ENCODE results near the gene DMRTB1. TPM values are rescaled to one million over a fixed set of nuclear protein-coding genes. Genes with fewer than 3 reads are reported as not detected.

Gene DMRTB1
- polyA plus RNA-seq, 2 donors = not detected

DNA sequence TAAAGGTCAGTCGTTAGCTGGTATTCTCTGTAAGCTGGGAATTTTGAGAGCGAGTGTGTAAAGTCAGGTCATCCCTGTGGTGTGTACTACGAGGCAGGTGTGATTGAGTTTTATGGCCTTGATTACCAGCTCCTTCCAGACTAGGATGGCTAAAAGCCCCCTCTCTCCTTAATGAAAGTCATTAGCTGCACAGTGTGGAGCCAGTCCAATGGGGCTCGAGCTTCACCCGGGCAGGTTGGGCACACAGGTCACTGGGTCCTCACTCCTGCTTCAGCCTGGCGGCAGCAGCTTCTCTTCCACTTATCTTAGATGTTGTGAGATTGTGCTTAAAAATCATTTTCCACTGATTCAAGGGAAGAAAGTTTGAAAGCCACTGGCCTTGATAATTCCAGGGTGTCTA lies 3.0 kb downstream of the DMRTB1 start:
- H3K27ac ChIP-seq (ENCODE audit: low read depth in 2 of 2, low read length in 1 of 2) = no peak overlapping the region
- peaks cover 0 to 2% of the 10 kb centered on the region in 2 donors for H3K9me3 ChIP-seq (ENCODE audit: control insufficient read depth in 2 of 2, insufficient read depth in 1 of 2, low read depth in 1 of 2, low read length in 1 of 2)

DNA sequence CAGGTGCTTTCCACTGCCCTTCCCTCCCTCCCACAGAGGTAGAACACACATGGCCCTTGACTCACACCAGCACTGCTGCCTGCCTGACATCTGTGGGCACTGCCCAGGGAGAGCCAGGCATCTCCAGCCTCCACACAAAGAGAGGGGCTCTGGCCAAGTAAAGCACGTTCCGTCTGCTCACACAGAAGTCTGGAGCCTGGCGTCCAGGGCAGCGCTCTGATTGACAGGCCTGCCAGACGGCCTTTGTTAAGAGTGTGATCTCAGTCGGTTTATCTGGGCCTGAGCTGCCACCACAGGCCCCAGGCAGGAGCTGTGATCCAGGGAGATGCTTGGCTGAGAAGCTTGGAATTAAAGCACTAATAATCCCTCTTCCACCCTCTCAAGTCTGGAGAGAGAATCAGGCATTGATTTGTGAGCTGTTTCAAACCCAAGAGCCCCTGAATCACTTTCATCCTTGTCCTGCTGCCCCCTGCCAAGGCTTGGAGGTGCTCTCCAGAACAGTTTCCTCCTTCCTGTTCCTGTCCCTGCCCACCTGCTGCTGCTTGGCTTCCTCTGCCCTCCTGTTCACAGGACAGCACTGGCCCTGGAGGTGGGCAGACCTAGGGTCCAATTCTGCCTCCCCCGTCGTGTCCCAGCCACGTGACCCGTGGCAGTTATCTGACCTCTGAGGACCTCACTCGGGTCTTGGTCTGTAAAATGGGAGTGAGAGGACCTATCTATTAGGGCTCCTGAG lies 3.7 kb downstream of the DMRTB1 start:
- Histone ChIP-seq H3K27me3 (ENCODE audit: control insufficient read depth in 1 of 2, insufficient read depth in 2 of 2, low read length in 2 of 2) (no peaks in the 10 kb centered on the region), H3K9me3 (ENCODE audit: control insufficient read depth in 2 of 2, insufficient read depth in 1 of 2, low read depth in 1 of 2, low read length in 1 of 2) (peaks cover 0 to 2% of the 10 kb centered on the region in 2 donors), H3K4me3 (ENCODE audit: low read depth in 1 of 2, low read length in 2 of 2) (no peak overlapping the region), H3K27ac (ENCODE audit: low read depth in 2 of 2, low read length in 1 of 2) (no peak overlapping the region), H3K4me1 (ENCODE audit: control insufficient read depth in 2 of 2, insufficient read depth in 2 of 2, low read length in 1 of 2) (no peaks in the 10 kb centered on the region), H3K36me3 (ENCODE audit: control insufficient read depth in 2 of 2, insufficient read depth in 2 of 2, low read length in 1 of 2) (no peaks in the 10 kb centered on the region)
- 66 to 69% methylated on average over 11 of the region's 11 CpGs for WGBS, 2 donors

More for the DNA sequence above, 3.0 kb downstream of the DMRTB1 start:
- Histone ChIP-seq H3K27me3 (ENCODE audit: control insufficient read depth in 1 of 2, insufficient read depth in 2 of 2, low read length in 2 of 2) (no peaks in the 10 kb centered on the region), H3K4me3 (ENCODE audit: low read depth in 1 of 2, low read length in 2 of 2) (no peak overlapping the region), H3K36me3 (ENCODE audit: control insufficient read depth in 2 of 2, insufficient read depth in 2 of 2, low read length in 1 of 2) (no peaks in the 10 kb centered on the region), H3K4me1 (ENCODE audit: control insufficient read depth in 2 of 2, insufficient read depth in 2 of 2, low read length in 1 of 2) (no peaks in the 10 kb centered on the region)
- WGBS, 2 donors = 87 to 89% methylated on average over 6 of the region's 6 CpGs

DNA sequence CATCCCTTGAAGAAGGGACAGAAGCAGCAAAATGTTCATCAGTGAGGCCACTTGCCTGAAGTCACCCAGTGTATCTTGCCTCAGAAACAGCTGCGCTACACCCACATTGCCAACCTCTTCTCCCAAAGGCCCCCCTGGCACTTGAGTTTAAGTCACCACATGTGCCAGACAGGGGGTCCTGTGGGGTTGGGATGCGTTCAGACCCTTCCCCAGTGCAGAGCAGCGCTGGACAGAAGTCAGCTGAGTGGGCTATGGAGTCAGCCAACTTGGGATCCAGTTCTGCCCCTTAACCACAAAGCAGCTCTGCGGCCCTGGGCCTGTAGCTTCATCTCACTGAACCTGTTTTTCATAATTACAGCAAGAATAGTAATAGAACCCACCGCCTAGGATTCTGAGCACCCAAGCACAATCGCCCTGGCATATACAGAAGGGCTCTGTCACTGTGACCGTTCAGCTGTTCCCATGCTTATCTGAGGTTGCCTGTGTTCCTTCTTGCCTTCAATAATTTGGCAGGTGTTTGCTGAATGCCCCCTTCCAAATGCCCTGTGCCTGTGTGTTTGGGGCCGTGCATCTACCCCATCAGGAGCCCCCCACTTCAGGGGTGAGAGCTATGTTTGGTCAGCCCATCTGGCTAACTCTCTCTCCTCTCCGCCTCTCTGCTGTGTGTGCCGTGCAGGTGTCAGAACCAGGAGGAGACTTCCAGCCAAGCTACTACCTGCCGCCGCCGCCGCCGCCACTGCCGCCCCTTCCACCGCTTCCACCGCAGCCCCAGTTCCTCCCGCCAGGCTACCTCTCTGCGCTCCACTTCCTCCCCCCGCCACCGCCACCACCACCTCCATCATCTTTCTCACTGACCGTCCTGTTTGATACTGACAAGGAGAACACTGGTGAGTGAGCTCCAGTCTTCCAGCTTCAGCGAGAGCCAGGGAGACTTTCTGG lies 5.0 kb downstream of the DMRTB1 start:
- no peaks in the 10 kb centered on the region for H3K4me1 ChIP-seq (ENCODE audit: control insufficient read depth in 2 of 2, insufficient read depth in 2 of 2, low read length in 1 of 2)
- H3K36me3 ChIP-seq (ENCODE audit: control insufficient read depth in 2 of 2, insufficient read depth in 2 of 2, low read length in 1 of 2) = no peaks in the 10 kb centered on the region
- H3K27me3 ChIP-seq (ENCODE audit: control insufficient read depth in 1 of 2, insufficient read depth in 2 of 2, low read length in 2 of 2) = no peaks in the 10 kb centered on the region
- H3K27ac ChIP-seq (ENCODE audit: low read depth in 2 of 2, low read length in 1 of 2) = no peak overlapping the region
- H3K4me3 ChIP-seq (ENCODE audit: low read depth in 1 of 2, low read length in 2 of 2) = no peak overlapping the region
- H3K9me3 ChIP-seq (ENCODE audit: control insufficient read depth in 2 of 2, insufficient read depth in 1 of 2, low read depth in 1 of 2, low read length in 1 of 2) = peaks cover 0 to 2% of the 10 kb centered on the region in 2 donors
- 88% methylated on average over 24 of the region's 24 CpGs for WGBS, 2 donors

DNA sequence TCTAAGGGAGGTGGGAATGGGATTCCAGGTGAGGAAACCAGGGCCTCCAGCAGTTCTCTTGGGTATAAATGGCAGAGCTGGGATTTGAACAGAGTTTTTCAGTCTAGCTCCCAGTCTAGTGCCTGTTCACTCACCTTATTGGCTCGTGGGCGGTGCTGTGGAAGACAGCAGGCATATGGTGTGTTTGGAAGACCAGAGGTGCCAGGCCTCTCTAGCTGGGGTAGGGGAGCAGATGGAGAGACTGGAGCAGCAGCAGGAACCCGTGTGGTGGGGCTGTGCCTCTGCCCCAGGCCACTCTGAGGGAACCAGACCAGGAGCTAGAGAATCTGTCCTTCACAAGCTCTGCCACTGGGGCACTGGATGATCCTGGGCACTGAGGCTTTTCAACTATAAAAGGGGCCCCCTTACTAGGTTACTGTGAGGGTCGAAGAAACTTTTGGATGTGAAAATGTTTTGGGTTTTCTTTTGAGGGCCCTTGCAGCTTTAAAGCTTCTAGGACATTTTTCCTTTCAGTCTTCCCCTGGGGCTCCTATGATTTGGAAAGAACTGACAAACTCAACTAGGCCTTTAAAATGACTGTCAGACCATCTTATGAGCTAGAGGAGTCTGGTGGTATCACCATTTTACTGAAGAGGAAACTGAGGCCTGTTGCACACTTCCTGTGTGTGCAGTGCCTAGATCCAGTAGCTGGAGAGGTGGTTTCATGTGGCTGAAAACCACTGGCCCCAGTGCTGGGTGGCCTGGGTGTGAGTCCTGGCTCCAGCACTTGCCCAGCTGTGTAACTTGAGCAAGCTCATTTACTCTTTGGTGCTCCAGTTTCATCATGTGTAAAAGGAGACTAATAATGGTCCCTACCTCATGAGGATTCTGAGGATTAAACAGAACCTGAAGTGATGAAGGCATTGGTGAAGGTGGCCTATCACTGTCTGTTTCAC lies 6.1 kb downstream of the DMRTB1 start:
- H3K4me3 ChIP-seq (ENCODE audit: low read depth in 1 of 2, low read length in 2 of 2) = no peak overlapping the region
- no peak overlapping the region for H3K27ac ChIP-seq (ENCODE audit: low read depth in 2 of 2, low read length in 1 of 2)
- H3K27me3 ChIP-seq (ENCODE audit: control insufficient read depth in 1 of 2, insufficient read depth in 2 of 2, low read length in 2 of 2) = no peaks in the 10 kb centered on the region
- no peaks in the 10 kb centered on the region for H3K9me3 ChIP-seq (ENCODE audit: control insufficient read depth in 2 of 2, insufficient read depth in 1 of 2, low read depth in 1 of 2, low read length in 1 of 2)
- 59 to 72% methylated on average over 4 of the region's 4 CpGs for WGBS, 2 donors
- peaks cover 0 to 1% of the 10 kb centered on the region in 2 donors for H3K4me1 ChIP-seq (ENCODE audit: control insufficient read depth in 2 of 2, insufficient read depth in 2 of 2, low read length in 1 of 2)
- no peaks in the 10 kb centered on the region for H3K36me3 ChIP-seq (ENCODE audit: control insufficient read depth in 2 of 2, insufficient read depth in 2 of 2, low read length in 1 of 2)

DNA sequence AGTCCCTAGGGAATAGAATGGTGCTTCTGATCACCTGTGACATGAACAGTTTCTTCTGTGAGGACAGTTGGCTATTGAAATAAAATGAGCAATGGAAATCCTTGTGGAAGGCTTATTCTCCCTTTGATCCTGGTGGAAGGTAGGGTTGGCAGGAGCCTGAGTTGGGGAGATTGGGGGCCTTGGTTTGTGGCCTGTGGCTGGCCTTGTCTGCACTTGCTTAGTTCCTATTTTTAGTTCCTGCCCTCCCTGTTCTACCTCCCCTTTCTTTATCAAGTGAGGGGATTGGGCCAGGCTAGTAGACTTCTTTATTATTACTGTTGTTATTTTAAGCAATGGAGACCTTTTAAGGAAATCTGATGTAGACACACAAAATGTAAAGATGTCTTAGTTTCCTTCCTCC lies 8.2 kb downstream of the DMRTB1 start:
- Histone ChIP-seq H3K9me3 (ENCODE audit: control insufficient read depth in 2 of 2, insufficient read depth in 1 of 2, low read depth in 1 of 2, low read length in 1 of 2) (no peaks in the 10 kb centered on the region), H3K4me3 (ENCODE audit: low read depth in 1 of 2, low read length in 2 of 2) (no peak overlapping the region), H3K27ac (ENCODE audit: low read depth in 2 of 2, low read length in 1 of 2) (no peak overlapping the region), H3K27me3 (ENCODE audit: control insufficient read depth in 1 of 2, insufficient read depth in 2 of 2, low read length in 2 of 2) (no peaks in the 10 kb centered on the region), H3K36me3 (ENCODE audit: control insufficient read depth in 2 of 2, insufficient read depth in 2 of 2, low read length in 1 of 2) (no peaks in the 10 kb centered on the region), H3K4me1 (ENCODE audit: control insufficient read depth in 2 of 2, insufficient read depth in 2 of 2, low read length in 1 of 2) (peaks cover 2 to 3% of the 10 kb centered on the region in 2 donors)

DNA sequence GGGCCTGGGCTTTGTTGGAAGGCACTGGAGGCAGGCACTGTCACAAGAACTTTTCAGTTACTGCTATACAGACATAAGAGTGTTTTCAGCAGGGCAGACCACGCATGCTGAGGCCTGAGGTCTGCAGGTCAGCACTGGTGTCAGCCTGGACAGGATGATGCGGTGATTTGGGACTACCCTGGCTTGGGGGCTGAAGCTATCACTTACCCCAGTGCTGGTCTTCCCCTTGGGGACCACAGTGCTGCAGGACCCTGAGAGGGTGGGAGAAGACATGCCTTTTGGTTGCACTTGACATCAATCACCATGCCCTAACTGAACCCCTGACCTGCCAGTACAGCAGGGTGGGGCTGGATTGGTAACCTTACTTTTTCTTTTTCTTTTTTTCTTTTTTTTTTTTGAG lies 9.2 kb downstream of the DMRTB1 start:
- 91 to 96% methylated on average over 2 of the region's 2 CpGs for whole genome bisulfite sequencing, 2 donors
- H3K36me3 ChIP-seq (ENCODE audit: control insufficient read depth in 2 of 2, insufficient read depth in 2 of 2, low read length in 1 of 2) = no peaks in the 10 kb centered on the region
- no peaks in the 10 kb centered on the region for H3K27me3 ChIP-seq (ENCODE audit: control insufficient read depth in 1 of 2, insufficient read depth in 2 of 2, low read length in 2 of 2)
- no peaks in the 10 kb centered on the region for H3K9me3 ChIP-seq (ENCODE audit: control insufficient read depth in 2 of 2, insufficient read depth in 1 of 2, low read depth in 1 of 2, low read length in 1 of 2)
- no peak overlapping the region for H3K27ac ChIP-seq (ENCODE audit: low read depth in 2 of 2, low read length in 1 of 2)
- H3K4me3 ChIP-seq (ENCODE audit: low read depth in 1 of 2, low read length in 2 of 2) = no peak overlapping the region
- H3K4me1 ChIP-seq (ENCODE audit: control insufficient read depth in 2 of 2, insufficient read depth in 2 of 2, low read length in 1 of 2) = peaks cover 2 to 3% of the 10 kb centered on the region in 2 donors

DNA sequence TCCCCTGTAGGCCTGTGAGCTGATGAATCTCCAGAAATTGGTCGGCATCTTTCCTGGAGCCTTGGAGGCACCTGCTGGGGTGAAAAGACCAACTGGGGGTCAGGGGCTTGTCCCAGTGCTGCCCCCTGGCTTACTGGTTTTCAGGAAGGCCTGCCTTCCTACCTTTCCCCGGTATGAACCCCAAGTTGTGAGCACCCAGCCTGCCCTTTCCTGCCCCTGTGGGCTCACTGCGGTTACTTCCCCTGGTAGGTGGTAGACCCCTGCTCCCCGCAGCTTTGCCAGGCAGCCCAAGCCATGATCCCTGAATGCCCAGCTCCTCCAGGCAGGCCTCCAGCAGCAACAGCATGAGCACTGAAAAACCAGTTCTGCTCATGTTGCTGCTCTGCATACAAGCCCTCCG lies 10.2 kb downstream of the DMRTB1 start:
- H3K4me1 ChIP-seq (ENCODE audit: control insufficient read depth in 2 of 2, insufficient read depth in 2 of 2, low read length in 1 of 2) = peaks cover 2 to 3% of the 10 kb centered on the region in 2 donors
- no peaks in the 10 kb centered on the region for H3K27me3 ChIP-seq (ENCODE audit: control insufficient read depth in 1 of 2, insufficient read depth in 2 of 2, low read length in 2 of 2)
- WGBS, 2 donors = 92 to 93% methylated on average over 5 of the region's 5 CpGs
- H3K9me3 ChIP-seq (ENCODE audit: control insufficient read depth in 2 of 2, insufficient read depth in 1 of 2, low read depth in 1 of 2, low read length in 1 of 2) = no peaks in the 10 kb centered on the region
- no peaks in the 10 kb centered on the region for H3K36me3 ChIP-seq (ENCODE audit: control insufficient read depth in 2 of 2, insufficient read depth in 2 of 2, low read length in 1 of 2)
- H3K27ac ChIP-seq (ENCODE audit: low read depth in 2 of 2, low read length in 1 of 2) = no peak overlapping the region
- no peak overlapping the region for H3K4me3 ChIP-seq (ENCODE audit: low read depth in 1 of 2, low read length in 2 of 2)

DNA sequence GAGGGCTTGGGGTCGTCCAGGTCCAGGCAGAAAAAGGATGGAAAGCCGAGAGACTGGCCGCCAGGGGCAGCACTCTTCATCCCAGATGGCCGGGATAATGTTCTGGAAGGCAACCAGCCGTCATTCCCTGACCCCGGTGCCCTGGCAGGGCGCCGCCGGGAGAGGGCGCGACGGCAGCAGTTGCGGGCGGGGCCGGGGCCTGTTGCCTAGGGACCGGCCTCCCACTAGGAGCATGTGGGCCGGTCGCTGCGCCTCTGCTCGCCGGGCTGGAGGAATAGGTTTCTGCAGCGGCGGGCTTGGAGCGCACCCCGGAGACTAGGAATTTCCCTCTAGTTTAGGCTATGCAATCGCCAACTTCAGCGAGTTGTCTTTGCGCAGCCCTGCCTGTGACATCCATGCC lies 11.0 kb downstream of the DMRTB1 start:
- H3K36me3 ChIP-seq (ENCODE audit: control insufficient read depth in 2 of 2, insufficient read depth in 2 of 2, low read length in 1 of 2) = no peaks in the 10 kb centered on the region
- H3K4me3 ChIP-seq (ENCODE audit: low read depth in 1 of 2, low read length in 2 of 2) = no peak overlapping the region
- peaks cover 2 to 3% of the 10 kb centered on the region in 2 donors for H3K4me1 ChIP-seq (ENCODE audit: control insufficient read depth in 2 of 2, insufficient read depth in 2 of 2, low read length in 1 of 2)
- H3K27me3 ChIP-seq (ENCODE audit: control insufficient read depth in 1 of 2, insufficient read depth in 2 of 2, low read length in 2 of 2) = no peaks in the 10 kb centered on the region
- H3K27ac ChIP-seq (ENCODE audit: low read depth in 2 of 2, low read length in 1 of 2) = no peak overlapping the region
- no peaks in the 10 kb centered on the region for H3K9me3 ChIP-seq (ENCODE audit: control insufficient read depth in 2 of 2, insufficient read depth in 1 of 2, low read depth in 1 of 2, low read length in 1 of 2)
- 9 to 18% methylated on average over 27 to 28 of the region's 28 CpGs for WGBS, 2 donors

DNA sequence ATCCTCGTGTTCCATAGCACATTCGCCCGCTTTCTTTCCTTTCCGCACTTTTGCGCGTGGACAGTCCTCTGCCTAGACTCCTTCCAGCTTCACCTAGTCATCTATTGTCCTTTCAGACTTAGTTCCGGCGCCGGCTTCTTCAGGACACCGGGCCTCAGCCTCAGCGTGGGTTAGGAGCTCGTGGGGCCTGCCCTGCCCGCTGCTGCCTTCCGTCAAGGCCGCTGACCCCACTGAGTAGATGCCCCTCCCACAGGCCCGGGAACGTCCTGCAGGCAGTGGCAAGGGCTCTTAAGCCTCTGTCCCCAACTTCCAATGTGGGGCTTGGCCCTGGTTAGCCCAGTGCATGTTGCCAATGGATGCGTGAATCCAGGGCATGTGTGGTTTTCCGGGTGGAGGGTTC lies 11.4 kb downstream of the DMRTB1 start:
- Histone ChIP-seq H3K4me3 (ENCODE audit: low read depth in 1 of 2, low read length in 2 of 2) (no peak overlapping the region), H3K27ac (ENCODE audit: low read depth in 2 of 2, low read length in 1 of 2) (no peak overlapping the region), H3K9me3 (ENCODE audit: control insufficient read depth in 2 of 2, insufficient read depth in 1 of 2, low read depth in 1 of 2, low read length in 1 of 2) (no peaks in the 10 kb centered on the region), H3K36me3 (ENCODE audit: control insufficient read depth in 2 of 2, insufficient read depth in 2 of 2, low read length in 1 of 2) (no peaks in the 10 kb centered on the region), H3K4me1 (ENCODE audit: control insufficient read depth in 2 of 2, insufficient read depth in 2 of 2, low read length in 1 of 2) (peaks cover 2 to 3% of the 10 kb centered on the region in 2 donors), H3K27me3 (ENCODE audit: control insufficient read depth in 1 of 2, insufficient read depth in 2 of 2, low read length in 2 of 2) (no peaks in the 10 kb centered on the region)
- whole genome bisulfite sequencing, 2 donors = 69 to 78% methylated on average over 19 of the region's 19 CpGs

Measured in esophagus (tissue), 2 donors.